ENCODE results near the gene PCNX1. TPM values are rescaled to one million over a fixed set of nuclear protein-coding genes. Genes with fewer than 3 reads are reported as not detected.

PCNX1 gene
- total RNA-seq, 1 donor from 2014 or later = 191 TPM

DNA sequence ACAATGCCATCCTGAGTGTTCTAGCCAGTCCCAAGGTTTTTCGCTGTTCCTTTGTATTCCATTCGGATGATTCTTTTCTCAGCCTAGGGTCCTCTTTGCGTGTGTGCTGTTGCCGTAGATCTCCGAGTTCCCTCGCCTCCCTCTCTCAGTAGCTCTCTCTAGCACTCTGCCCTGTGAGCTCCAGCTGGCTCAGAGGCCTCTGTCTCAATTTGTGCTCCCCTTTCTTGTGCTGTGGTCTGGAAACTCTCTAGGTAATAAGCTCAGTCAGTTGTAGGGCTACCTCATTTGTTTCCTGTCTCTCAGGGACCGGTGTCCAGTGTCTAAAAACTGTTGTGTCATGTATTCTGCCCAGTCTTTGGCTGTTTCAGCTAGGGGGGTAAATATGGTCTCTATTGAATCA lies 179.3 kb downstream of the PCNX1 start:
- no peak for DNase-seq

DNA sequence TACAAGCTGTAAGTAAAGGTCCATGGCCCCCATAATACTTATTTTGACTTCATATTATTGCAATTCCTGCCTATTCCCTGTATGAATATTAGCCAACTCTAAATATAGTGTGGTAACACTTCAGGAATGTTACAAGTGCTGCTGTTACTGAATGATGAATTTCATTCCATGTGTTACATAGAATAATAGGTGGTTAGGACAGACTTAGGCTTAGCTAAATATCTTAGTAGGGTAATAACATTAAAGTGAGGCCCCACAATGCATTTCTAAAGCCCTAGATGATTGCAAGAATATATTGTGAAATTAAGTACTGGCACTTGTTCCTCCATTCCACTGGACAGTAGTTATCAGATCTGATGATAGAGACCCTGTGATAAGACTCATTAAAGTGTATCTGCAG lies 182.7 kb downstream of the PCNX1 start:
- no peak for DNase-seq

DNA sequence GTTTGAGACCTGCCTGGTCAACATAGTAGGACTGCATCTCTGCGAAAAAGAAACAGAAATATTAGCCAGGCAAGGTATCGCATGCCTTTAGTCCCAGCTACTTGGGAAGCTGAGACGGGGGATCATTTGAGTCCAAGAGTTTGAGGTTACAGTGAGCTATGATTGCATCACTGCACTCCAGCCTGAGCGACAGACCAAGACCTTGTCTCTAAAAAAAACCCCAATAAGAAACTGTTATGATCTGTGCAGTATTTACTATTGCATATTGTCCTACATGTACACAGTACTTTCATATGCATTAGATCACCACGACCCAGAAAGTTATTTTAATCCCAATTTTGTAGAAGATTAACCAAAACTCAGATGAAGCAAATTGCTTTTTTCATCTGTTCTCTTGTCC lies 187.5 kb downstream of the PCNX1 start:
- no peak for DNase-seq

DNA sequence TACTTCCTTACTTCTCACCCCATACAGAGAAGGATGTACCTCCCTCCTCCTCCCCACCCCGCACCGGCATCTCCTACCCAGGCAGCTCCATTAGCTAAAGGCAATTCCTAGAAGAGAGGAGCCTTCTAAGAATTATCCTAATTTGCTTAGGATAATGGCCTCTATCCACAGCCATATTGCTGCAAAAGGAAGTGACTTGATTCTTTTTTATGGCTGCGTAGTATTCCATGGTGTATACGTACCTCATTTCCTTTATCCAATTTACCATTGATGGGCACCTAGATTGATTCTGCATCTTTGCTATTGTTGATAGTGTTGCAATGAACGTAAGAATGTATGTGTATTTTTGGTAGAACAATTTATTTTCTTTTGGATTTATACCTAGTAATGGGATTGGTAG lies 189.7 kb downstream of the PCNX1 start:
- no peak for DNase-seq

DNA sequence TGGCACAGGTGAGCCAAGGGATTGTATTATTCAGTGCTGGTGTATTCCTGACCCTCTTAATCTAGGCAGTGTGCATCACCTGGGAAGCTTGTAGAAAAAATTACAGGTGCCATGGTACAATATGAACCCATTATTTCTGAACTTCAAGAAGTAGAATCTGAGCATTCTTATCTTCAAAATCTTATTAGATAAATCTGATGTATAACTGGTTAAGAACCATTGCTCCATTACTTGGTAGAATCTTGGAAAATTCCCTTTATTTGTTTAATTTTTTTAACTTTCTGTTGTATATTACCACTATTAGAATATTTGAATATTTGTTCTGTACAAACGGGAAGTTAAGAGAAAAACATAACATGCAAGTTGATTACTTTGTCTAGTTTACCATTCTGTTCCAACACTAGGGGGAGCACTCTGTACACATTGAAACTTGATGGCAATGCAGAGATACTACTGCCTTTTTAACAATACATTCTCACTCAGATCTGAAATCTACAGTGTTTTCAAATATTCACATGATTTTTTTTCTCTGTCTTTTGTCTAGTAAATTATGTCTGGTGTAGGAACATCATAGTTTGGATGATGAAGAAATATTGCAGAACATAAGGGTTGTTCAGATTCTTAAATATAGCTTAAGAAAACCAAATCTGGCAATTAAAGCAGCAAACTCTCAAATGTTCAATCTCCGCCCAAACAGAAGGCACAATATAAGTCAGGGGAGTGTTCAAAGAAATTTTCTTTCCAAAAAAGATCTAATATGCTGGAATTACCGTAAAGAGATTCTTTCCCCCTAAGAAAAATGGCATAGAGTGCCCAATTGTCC lies 196.6 kb downstream of the PCNX1 start:
- DNase-seq = no peak

DNA sequence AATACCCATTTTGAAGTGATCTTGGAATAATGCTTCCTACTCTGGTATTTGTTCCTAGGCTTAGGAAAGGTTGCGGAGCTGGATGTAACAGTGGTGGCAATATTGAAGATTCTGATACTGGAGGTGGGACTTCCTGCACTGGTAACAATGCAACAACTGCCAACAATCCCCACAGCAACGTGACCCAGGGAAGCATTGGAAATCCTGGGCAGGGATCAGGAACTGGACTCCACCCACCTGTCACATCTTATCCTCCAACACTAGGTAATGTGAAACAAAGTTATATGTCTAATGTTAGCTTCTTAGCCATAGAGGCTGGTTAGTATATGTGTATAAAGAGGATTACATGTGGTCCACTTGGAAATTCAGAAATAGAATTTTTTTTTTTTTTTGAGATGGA lies 197.9 kb downstream of the PCNX1 start:
- DNase-seq = no peak

DNA sequence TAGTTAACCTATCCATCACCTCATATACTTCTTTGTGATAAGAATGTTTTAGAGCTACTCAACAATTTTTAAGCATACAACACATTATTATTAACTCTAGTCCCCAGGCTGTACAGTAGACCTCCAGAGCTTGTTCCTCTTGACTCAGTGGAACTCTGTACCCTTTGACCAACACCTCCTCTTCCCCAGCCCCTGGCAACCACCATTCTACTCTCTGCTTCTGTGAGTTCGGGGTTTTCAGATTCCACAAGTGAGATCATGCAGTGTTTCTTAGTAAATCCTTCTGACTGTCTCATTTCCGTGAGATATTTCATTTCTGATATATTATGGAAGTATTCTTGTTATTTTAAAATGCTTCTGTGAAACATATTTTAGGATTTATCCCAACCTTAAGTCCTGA lies 200.7 kb downstream of the PCNX1 start:
- no peak for DNase-seq

DNA sequence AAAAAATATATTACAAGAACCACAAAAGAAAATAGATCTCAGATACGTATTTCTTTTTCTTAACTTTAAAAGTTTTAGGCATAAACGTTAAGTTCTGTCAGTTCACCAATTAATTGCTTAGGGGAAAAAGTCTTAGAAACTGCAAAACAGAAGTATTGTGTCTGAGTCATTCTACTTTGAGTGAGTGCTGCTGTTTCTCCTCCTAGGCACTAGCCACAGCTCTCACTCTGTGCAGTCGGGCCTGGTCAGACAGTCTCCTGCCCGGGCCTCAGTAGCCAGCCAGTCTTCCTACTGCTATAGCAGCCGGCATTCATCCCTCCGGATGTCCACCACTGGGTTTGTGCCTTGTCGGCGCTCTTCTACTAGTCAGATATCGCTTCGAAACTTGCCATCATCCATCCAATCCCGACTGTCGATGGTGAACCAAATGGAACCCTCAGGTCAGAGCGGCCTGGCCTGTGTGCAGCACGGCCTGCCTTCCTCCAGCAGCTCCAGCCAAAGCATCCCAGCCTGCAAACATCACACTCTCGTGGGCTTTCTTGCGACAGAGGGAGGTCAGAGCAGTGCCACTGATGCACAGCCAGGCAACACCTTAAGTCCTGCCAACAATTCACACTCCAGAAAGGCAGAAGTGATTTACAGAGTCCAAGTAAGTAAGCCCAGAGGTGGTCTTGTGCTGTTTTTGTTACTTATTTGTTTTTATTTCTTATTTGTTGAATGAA lies 201.3 kb downstream of the PCNX1 start:
- DNase-seq = no peak

DNA sequence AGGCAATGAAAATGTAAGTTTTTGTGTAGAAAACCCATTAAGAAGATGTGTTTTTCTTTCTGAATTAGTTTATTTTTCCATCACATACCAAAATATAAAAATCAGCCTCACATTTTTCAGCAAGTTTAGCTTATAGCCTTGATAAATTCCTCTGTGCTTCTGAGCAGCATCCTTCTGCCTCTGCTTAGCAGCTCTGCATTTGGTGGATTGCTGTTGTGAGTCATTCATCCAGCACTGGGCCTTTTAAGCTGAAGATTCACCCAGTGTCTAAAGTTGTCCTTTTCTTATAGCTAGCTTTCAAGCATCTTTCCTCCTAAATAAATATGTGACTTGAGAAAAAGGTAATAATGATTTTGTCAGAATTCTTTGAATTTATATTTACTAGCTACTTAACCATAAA lies 206.1 kb downstream of the PCNX1 start:
- DNase-seq = no peak

DNA sequence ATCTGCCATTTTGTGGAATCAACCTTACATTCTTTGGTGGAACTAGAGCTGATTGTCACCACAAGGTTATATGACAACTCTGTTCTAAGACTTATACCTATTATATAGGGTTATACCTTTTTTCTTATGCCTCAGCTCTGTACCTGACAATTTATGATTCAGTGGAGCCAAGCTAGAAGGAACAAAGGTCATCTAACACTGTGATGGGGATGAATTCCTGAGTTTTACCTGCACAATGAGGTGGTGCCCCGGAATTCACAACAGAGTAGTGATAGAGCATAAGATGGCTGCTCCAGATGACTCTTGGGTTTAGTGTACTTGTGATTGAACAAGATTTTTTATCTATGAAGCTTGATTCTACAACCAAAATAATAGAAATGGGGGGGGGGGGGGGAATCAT lies 207.3 kb downstream of the PCNX1 start:
- no peak for DNase-seq

DNA sequence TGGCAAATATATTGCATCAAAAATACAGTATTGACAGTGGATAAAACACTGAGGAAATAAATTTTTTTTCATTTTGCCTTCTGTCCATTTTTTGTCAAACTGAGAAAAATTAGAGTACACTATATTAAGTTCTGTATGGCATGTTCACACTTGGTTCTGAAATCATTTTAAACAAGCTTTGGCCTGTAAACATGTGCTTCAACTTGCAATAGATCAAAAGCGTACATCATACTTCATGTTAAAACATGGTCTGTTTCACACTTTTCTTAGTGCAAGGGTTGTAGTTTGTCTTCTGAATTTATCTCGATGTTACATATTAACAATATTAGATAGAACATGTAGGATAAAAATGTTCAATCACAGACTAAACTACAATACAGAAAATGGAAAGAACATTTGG lies 208.0 kb downstream of the PCNX1 start:
- DNase-seq = no peak

DNA sequence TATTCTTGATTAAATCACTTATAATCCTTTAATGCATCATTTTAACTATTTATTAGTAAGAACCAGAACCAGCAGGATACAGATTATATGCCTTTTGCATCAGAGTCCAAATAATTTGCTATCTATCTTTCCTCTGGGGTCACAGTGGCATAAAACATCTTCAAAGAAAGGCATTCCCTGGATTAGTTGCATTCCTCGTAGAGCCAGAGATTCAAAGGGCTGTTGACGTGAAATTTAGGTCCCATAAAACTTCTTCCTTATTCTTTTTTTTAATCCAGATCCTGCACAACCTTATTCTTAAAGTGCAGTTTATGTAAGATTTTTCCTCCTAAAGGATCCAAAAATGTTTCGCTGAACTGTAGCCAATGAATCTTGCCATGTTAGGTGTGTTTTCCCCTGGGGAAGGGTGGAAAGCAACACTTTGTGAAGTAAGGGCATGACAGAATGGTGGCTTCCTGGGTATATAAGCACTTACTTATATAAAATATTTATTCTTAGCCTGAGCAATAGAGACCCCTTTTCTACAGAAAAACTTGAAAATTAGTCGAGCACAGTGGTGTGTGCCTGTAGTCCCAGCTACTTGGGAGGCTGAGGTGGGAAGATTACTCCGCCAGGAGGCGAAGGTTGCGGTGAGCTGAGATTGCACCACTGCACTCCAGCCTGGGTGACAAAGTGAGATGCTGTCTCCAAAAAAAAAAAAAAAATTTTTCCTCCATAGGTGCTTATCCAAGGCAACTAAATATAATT lies 208.7 kb downstream of the PCNX1 start:
- DNase-seq = no peak

DNA sequence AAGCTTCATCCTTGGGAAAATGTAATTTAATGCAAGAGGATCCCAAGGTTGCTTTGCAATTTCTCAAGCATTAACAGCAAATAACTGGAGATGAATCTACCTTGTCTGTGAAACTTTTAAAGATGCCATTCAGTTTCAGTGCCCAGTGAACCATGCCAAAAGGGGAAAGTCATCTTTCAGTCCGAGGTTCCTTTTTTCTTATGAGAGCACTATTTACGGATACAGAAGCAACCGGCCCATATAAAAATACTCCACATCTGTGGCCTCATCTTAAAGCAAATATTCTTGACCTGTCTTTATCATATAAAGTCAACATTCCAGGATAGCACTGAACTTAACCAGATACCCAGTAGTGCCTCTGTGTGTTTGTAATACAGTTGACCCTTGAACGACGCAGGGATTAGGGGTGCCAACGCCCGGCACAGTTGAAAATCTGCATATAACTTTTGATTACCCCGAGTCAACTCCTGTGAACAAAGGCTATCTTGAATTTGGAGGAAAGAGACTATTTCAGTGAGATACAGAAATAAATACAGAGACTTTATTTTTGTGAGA lies 209.4 kb downstream of the PCNX1 start:
- no peak for DNase-seq

DNA sequence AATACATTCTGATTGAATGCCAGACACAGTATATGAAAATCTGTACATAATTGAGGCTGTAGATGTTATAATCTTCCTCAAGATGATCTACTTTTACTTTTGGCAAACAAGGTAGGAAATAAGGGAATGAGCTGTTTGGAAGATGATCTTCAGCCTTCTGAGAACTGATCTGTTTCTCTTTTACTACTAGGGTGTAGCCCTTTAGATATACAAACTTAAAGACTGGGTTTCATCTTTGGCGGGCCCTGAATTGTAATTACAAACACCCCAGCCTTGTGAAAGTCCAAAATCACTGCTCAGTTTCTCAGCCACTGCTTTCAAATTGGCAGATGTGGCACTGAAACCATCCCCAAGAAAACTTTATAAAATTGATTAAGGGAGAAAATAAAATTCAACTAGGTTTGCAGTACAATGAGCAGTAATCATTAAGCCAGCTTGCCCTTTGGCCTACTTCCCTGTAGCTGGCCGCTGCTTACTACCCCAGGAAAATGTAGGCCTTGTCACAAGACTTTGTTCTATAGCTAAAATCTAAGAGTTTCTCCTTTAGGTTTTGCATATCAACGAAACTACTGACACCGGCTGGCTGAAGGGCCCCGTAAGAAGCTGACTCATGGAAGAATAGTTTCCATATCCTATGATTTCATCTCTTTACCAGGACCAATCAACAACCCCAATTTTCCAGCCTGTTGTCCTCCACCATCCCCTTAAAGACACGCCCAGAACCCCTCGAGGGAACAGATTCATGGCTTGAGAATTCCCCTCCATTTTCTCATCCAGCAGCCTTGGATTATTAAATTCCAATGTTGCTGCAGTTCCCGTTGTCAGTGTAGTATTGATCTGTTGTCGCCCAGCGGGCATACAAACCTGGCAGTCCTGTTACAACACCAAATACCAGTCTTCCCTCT lies 210.8 kb downstream of the PCNX1 start:
- DNase-seq = no peak

DNA sequence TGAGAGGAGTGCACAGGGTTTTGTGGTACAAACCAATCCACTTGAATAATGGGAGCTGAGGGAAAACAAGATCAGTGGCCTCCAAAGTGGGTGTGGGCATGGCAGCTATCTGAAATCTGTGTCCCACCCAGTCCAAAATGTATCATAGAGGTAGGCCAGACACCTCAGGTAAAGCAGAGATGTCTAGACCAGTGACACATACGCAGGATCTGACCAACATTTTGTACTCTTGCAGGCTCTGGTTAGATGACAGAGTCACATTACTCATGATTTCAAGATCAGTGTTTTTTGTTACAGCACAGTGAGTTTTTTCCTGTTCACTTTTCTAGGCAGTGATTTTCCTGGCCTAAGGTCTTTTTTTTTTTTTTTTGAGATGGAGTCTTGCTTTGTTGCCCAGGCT lies 211.8 kb downstream of the PCNX1 start:
- DNase-seq = no peak

DNA sequence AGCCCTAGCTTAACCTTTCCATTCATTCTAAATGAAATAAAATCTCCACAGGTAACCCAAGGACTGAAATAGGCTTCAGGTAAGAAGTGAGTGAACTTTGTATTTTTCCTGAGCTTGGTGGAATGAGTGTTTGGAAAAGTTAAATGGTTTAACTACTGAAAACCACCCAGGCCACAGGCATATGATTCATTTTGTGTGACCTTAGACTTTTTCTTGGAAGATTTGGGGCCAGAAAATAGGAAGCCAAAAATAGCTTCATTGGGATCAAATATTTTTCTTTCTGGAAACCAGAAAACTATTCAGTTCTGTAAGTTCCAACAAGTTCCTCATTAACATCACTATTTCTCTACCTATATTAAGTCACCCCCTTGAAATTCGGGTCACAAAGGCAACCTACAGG lies 212.6 kb downstream of the PCNX1 start:
- DNase-seq = no peak

DNA sequence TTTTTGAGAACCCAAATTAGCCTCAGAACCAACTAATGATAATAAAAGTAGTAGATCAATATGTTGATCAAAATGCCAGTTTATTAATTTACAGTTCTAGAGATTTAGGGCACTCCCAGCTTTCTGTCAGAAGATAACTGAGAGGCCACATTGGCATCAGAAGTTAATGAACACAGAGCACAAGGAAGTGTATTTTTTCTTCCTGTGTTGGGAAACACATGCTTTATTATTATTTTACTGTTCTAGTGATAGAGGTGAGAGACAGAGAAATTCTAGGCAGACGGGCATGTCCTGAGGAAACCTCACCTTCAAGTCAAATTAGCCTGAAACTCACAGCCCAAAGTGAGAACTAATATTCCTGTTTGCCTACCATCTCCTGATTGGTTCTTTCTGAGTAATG lies 213.7 kb downstream of the PCNX1 start:
- DNase-seq = no peak

DNA sequence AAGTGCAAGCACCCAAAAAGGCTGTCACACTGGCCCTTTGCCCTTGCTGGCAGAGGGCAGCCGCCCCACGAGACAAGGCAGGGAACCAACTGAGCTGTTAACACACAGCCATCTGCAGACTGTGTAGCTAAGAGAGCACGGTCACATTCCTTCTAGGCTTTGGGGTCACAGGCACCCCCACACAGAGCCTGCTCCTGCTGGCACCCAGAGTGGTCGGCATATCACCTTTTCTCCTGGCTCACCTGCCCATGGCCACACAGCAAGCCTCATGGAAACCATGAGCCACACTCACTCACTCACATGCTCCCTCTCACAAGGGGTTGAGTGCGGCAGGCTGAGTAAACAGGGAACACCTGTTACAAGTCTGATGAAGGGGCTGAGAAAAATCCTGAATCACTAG lies 214.5 kb downstream of the PCNX1 start:
- no peak for DNase-seq

DNA sequence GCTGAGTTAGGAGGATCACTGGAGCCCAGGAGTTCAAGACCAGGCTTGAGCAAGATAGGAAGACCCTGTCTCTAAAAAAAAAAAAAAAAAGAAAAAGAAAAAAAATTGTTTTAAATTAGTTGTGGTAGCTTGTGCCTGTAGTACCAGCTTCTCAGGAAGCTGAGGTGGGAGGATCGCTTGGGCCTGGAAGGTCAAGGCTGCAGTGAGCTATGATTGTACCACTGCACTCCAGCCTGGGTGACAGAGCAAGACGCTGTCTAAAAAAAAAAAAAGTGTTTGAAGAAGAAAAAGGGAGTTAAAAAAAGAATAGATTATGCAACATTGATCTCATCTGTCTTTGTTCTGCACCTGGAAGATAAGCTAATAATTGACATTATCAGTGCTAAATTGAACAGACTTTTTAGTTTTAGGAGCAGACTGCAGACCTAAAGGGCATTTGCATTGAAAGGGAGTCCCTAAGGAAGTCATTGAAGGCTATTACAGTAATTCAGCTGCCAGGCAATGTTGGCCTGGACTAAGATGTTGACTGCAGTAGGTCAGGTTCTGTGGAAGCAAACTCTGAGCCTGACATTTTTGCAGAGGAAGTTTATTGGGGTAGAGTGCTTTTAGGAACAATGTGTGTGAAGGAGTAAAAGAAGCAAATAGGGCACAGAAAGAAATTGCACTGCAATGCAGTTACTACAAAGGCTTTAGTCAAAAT lies 215.8 kb downstream of the PCNX1 start:
- DNase-seq = no peak

DNA sequence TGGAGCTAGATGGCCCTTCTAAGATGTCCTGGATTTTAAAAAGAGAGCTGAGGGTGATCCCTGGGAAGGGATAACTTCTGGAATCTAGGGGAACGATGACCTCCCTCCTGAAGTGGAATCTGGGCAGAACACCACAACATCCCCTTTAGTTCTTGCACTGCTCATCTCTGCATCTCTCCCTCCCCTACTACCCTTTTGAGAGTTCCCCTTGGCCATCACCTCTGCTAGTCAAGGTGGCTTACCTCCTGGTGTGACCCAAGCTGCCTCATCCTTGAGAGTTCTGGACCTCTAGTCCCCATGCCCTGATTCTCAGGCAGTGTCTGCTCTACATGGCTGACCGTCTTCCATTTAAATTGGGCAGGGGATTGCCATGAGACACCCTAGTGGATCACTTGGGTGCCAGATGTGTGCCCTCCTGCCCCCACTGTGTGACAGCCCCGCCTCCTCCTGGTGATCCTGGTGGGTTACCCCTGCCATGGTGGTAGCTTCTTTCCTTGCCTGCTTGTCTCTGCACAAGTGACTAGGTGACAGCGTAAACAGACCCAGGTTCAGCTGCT lies 216.4 kb downstream of the PCNX1 start:
- DNase-seq = no peak
